Esophagus squamous epithelium (tissue), 5 donors: ENCODE data around the gene NOCT. TPM values are rescaled to one million over a fixed set of nuclear protein-coding genes. Genes with fewer than 3 reads are reported as not detected.

Experiments used
- DNase-seq: peaks from one replicate; lab custom pipeline; 2025; lab: John Stamatoyannopoulos, UW
- H3K27ac ChIP-seq, 4 donors: fragments of 200-600 bp; sonication (generic); one replicate each; pipeline ENCODE4 v1.5.1; 2016 to 2019; ENCODE audit warnings: mild to moderate bottlenecking in 1 of 4
- H3K27me3 ChIP-seq, 4 donors: fragments of 200-600 bp; sonication (generic); 1 replicate in 3 of 4; 2 replicates in 1 of 4; pipeline versions ENCODE4 v1.5.1 to v1.6.0; 2017 to 2021; ENCODE audit warnings: antibody characterized with exemption in 1 of 4
- H3K36me3 ChIP-seq, 3 donors: fragments of 200-600 bp; sonication (generic); one replicate each; pipeline ENCODE4 v1.5.1; 2016 to 2019
- H3K4me1 ChIP-seq, 3 donors: fragments of 200-600 bp; sonication (generic); one replicate each; pipeline ENCODE4 v1.5.1; 2017 to 2019
- H3K4me3 ChIP-seq, 4 donors: fragments of 200-600 bp; sonication (generic); 1 replicate in 3 of 4; 2 replicates in 1 of 4; pipeline ENCODE4 v1.5.1; 2016 to 2019; ENCODE audit warnings: mild to moderate bottlenecking in 2 of 4, moderate library complexity in 1 of 4
- H3K9me3 ChIP-seq, 3 donors: fragments of 200-600 bp; sonication (generic); one replicate each; pipeline ENCODE4 v1.5.1; 2016 to 2019
- CTCF ChIP-seq, 6 experiments: fragments of 450-650 bp in 4 of 6; fragments of 200-600 bp in 2 of 6; sonication (generic) in 2 of 6; IDR thresholded peaks; one replicate each; pipeline ENCODE4 v1.5.1; 2016 to 2019; ENCODE audit warnings: antibody characterized with exemption in 6 of 6, mild to moderate bottlenecking in 4 of 6, moderate library complexity in 4 of 6
- POLR2A ChIP-seq, 4 donors: fragments of 450-650 bp; IDR thresholded peaks; one replicate each; pipeline ENCODE4 v1.6.1; 2017; ENCODE audit warnings: antibody characterized with exemption in 4 of 4, mild to moderate bottlenecking in 4 of 4, moderate library complexity in 3 of 4
- WGBS, 2 donors: methylation state at CpG; one replicate each; pipeline ENCODE4 v1.1.5; 2018; 5-methylcytosine and 5-hydroxymethylcytosine counted together
- intact Hi-C: fragments of 100-400 bp; cut with DNase I; formaldehyde crosslinking; loops from one replicate; pipeline ENCODE4 v1.15.0; 2022
- total RNA-seq, 4 donors: library from RNA; depleted of rRNA; stranded (reverse); fragments of >200 nt; gene quantifications; one replicate each; pipeline ENCODE4 v1.1.0, GENCODE V29; 2016
- donor health status: DM: yes; HTN: yes; CAD: no.

The NOCT gene
- 10 to 100 TPM in 1 of 4 donors, 1 to 10 TPM in 3; 4.4 to 19.0 (median 6.9) TPM for total RNA-seq

GRCh38 chr4:139015269-139015947 lies at the start of gene NOCT:
NOCT (plus strand) TSS chr4:139015781; CDS start chr4:139015982, 201 bp downstream.
- no peaks in the 10 kb centered on the region for H3K36me3 ChIP-seq
- no peaks in the 10 kb centered on the region for H3K27me3 ChIP-seq
- H3K4me1 ChIP-seq, result peaks cover 12 to 50% (median 21%) of the 10 kb centered on the region in 3 donors
- H3K4me3 ChIP-seq, result peak within 1 kb of the TSS; percentile 55 to 93 (median 80)
- no peaks in the 10 kb centered on the region for H3K9me3 ChIP-seq
- H3K27ac ChIP-seq, result peak within 1 kb of the TSS; percentile 86 to 94 (median 92)
- intact Hi-C loops, result no loop called here
- 0 to 1% methylated on average over 12 to 17 of the region's 62 CpGs for WGBS, 2 donors
- peak; percentile 45 for DNase-seq
- TF ChIP-seq POLR2A (IDR thresholded peaks at IDR 0.05) (peak in 3 of 4 donors; percentile 61 to 94 (median 87)), CTCF (IDR thresholded peaks at IDR 0.05) (peak in 4 of 6 experiments; percentile 9 to 49 (median 33))

GRCh38 chr4:138967313-138967712 lies 48.3 kb upstream of the NOCT start:
- H3K36me3 ChIP-seq, result no peaks in the 10 kb centered on the region
- WGBS, 2 donors, result 30 to 31% methylated on average over 3 of the region's 3 CpGs
- no peaks in the 10 kb centered on the region for H3K9me3 ChIP-seq
- TF ChIP-seq CTCF (IDR thresholded peaks at IDR 0.05) (no peak), POLR2A (IDR thresholded peaks at IDR 0.05) (no peak)
- no peak for DNase-seq
- H3K4me3 ChIP-seq, result no peak overlapping the region
- no peaks in the 10 kb centered on the region for H3K27me3 ChIP-seq
- no peak overlapping the region for H3K27ac ChIP-seq
- H3K4me1 ChIP-seq, result no peaks in the 10 kb centered on the region
- intact Hi-C loops, result no loop called here

GRCh38 chr4:138972956-138973801 lies 42.4 kb upstream of the NOCT start:
- no peak overlapping the region for H3K4me3 ChIP-seq
- no peaks in the 10 kb centered on the region for H3K36me3 ChIP-seq
- H3K27me3 ChIP-seq, result no peaks in the 10 kb centered on the region
- H3K9me3 ChIP-seq, result no peaks in the 10 kb centered on the region
- intact Hi-C loops, result no loop called here
- no peak for DNase-seq
- H3K27ac ChIP-seq, result no peak overlapping the region
- no peak for TF ChIP-seq POLR2A (IDR thresholded peaks at IDR 0.05)
- no peak for TF ChIP-seq CTCF (IDR thresholded peaks at IDR 0.05)
- 65 to 82% methylated on average over 6 to 8 of the region's 9 CpGs for WGBS, 2 donors
- H3K4me1 ChIP-seq, result no peaks in the 10 kb centered on the region

GRCh38 chr4:138975225-138975624 lies 40.4 kb upstream of the NOCT start:
- Histone ChIP-seq H3K36me3 (no peaks in the 10 kb centered on the region), H3K27me3 (no peaks in the 10 kb centered on the region), H3K4me1 (no peaks in the 10 kb centered on the region), H3K4me3 (no peak overlapping the region), H3K9me3 (no peaks in the 10 kb centered on the region), H3K27ac (no peak overlapping the region)
- intact Hi-C loops, result no loop called here
- 73 to 87% methylated on average over 4 of the region's 4 CpGs for WGBS, 2 donors
- no peak for DNase-seq
- TF ChIP-seq POLR2A (IDR thresholded peaks at IDR 0.05) (no peak), CTCF (IDR thresholded peaks at IDR 0.05) (peak in 1 of 6 experiments; percentile 6)

- Histone ChIP-seq H3K4me3 (no peak overlapping the region), H3K27me3 (no peaks in the 10 kb centered on the region), H3K4me1 (no peaks in the 10 kb centered on the region), H3K9me3 (no peaks in the 10 kb centered on the region), H3K27ac (no peak overlapping the region), H3K36me3 (no peaks in the 10 kb centered on the region)
- intact Hi-C loops, result no loop called here
- TF ChIP-seq CTCF (IDR thresholded peaks at IDR 0.05), result no peak
- DNase-seq, result no peak
Measured at GRCh38 chr4:138976526-138976925, 39.1 kb upstream of the NOCT start.
